ENCODE data around the gene ROR2.
"Not testable (repeated sequence)": the region's sequence is repeated elsewhere in the genome, so short reads cannot be mapped to it uniquely, and the experiment has no call there.

Gene ROR2

DNA sequence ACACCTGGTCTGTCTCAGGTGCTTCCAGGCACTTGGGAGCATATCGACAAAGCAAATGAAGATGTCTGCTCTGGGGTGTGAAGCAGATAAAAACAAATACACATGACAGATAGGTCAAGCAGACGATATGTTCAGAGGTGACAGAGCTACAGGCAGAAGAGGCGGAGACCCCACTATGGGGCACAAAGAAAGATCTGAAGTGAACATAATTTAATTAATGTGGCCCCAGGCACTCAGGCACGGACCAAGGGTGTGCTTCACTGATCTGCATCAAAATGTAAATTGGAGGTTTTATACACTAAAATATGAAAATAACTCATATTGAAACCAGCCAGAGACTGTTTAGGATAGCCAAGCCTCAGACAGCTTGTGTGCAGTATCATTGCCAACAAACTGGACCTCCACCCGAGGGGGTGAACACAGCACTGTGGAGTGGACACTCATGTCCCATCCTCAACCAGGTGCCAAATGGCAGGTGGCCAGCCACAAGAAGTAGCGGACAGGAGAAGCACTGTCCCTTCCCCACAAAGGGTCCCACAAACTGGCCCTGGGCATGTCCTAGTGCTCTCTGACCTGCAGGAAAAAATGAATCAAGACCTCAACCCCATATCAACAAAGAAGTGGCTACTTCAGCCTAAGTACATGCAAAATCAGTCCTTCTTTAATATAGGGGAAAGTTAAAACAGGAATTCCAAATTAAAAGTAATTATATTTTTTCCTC, 29.2 kb downstream of the ROR2 start:
- no peak for DNase-seq

DNA sequence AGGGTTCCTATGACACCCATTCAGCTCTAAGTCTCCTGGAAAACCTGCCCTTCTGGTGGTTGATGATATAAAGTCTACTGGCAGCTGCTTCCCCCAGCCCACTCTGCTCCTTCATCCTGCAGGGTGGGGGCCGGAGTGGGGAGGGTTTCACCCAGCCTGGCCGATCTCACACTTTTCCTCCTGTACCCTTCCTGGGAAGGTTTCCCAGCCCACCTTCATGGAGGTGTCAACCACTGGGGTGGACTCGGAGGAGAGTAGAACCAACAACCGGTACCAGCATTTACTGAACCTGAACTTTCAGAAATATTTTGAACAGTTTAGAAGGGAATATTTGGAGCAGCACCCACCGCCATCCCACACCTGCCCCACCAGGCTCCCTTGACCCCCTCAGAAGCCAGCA, 30.4 kb downstream of the ROR2 start:
- no peak for DNase-seq

DNA sequence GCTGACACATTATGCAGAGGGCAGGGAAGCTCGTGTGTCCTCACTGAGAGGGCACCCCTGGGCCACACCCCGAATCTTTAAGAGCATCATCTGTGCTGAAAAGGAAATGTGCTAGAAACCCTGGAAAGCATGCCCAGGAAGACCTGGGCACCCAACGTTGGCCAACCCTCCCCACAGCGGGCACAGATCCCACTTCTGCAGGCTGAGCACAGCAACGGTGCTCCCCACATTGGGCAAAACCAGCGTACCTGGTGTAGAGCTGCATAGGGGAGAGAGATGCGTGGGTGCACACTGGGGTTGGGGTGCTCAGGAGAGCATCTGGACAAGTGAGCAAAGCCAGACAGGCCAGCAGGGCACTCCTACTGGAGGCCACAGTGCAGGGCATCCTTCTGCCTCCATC, 32.6 kb downstream of the ROR2 start:
- no peak for DNase-seq

DNA sequence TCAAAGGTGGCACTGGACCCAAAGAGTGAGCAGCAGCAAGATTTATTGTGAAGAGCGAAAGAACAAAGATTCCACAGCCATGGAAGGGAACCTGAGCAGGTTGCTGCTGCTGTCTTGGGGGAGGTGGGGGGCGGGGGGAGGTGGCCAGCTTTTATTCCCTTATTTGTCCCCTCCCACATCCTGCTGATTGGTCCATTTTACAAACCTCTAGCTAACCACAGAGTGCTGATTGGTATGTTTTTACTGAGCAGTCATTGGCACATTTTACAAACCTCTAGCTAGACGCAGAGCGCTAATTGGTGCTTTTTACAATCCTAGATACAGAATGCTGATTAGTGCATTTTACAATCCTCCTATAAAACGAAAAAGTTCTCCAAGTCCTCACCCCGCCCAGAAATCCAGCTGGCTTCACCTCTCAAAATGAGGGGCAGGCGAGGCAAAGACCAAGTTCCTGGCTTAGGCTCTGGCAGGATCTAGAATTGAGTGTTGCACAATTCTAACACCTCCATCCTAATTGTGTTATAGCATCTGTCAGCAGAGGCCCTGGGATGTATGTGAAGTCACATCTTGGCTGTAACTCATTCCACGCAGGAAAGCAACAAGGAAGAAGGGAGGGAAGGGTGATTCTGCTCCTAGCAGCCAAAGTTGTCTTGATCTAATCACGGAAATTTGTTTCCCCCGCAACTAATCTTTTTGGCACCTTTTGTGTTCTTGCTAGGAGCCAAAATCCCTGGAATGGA, 34.3 kb downstream of the ROR2 start:
- no peak for DNase-seq

DNA sequence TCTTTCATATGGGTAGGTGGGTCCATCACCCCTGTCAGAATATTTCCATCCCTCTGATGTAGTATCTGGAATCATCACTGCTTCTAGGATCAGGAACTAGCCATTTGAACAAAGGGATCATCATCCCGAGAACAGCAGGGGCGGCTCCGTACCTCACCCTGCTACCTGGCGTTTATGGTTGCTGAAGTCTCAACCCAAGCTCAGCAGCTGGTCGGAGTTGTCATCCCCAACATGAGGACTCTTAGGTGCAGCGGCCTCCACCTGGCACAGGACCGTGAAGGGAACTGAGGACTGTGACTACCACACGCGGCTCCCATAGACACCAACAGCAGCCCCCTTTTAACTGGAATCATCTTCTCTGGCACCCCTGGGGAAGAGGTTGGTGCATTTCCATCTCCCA, 35.1 kb downstream of the ROR2 start:
- no peak for DNase-seq

DNA sequence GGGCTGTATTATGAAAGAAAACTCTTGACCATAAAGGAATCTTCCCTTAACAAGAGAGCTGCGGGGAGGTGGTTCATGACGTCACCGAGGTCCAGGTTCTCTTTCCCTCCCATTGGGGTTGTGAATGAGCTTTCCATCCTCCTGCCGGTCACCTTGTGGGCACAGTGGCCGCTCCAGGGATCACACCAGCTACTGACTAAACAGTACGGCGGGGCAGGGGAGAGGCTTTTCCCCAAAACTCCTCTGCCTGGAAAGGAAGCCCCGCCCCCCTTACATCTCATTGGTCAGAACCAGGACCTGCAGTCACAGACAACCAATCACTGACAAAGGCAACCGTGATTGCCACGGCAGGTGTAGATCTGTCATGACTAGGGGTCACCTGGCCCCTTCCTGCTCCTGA, 35.6 kb downstream of the ROR2 start:
- DNase-seq, result no peak

DNA sequence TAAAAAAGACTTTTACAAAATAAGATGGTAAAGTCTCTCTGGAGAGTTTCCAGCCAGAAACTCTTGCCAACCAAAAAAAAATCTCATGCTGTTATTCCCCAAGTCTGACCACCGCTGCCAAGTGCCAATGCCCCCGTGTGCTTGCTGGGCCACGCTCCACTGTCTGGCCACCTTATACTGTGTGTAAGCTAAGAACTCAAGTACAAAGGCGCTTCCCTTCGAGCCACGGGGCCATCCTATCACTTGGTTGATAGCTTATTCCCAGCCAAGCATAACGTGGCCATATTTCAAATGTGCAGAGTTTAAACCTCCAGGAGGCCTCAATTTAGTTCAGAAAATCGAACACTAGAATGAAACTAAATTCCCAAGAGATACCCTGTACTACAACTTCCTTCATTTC, 36.0 kb downstream of the ROR2 start:
- no peak for DNase-seq

DNA sequence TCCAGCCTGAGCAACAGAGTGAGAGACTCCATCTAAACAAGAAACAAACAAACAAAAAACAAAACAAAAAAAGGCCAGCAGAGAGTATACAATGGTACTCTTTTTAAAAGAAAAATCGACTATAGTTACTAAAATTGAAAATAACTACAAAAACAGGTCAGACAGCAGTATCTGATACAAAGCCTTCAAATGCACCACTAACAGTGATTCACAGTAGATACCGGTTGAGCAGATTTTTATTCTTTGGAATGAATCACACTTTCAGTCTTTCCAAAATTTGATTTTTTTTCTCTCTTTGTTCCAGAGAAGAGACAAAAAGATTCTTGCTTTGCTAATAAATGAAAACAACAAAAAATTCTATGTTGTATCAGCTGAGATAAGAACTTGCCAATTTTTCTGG, 36.9 kb downstream of the ROR2 start:
- DNase-seq, result no peak

DNA sequence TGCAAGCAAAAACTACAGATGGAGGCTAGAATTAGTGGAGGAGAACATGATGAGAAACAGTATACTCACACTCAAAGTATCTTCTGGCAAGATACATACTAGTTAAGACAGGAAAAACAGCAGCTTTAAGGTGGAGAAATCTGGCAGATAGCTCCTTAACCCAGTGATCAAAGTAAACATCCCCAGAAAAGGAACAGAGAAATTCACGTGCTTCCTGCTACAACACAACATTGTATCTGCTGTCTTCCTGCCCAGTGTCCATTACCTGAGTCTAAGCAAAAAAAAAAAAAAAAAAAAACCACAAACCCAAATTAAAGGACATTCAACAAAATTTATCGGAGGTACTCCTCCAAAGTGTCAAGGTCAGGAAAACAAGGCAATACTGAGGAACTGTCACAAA, 38.4 kb downstream of the ROR2 start:
- no peak for DNase-seq

DNA sequence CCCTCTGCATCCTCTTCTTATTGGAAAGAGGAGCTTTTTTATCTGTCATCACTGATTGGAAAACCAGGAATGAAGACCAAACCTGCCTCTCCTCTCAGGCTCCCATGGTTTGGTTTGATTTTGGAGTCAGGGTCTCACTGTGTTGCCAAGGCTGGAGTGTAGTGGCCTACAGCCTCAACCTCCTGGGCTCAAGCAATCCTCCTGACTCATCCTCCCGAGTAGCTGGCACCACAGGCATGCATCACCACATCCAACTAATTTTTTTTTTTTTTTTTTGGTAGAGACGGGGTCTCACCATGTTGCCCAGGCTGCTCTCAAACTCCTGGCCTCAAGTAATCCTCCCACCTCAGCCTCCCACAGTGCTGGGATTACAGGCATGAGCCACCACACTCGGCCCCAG, 40.8 kb downstream of the ROR2 start:
- not testable (repeated sequence) for DNase-seq

DNA sequence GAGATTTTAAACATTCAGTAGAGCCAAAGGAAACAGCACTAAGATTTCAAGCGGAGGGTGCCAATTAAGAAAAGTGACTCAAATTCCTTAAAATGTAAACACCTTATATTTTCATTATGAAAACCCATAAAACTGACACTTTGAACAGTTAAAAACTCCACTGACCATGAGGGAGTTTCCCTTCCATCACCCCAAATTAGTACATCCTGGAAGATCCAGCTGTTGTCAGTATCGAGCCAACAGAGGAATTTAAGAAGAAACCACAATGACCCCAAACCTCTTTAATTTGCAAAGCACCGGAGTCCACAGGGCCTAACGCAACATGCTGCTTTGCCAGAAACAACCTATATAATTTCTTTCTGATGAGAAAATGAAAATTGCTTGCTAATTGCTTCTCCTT, 41.3 kb downstream of the ROR2 start:
- DNase-seq, result no peak

DNA sequence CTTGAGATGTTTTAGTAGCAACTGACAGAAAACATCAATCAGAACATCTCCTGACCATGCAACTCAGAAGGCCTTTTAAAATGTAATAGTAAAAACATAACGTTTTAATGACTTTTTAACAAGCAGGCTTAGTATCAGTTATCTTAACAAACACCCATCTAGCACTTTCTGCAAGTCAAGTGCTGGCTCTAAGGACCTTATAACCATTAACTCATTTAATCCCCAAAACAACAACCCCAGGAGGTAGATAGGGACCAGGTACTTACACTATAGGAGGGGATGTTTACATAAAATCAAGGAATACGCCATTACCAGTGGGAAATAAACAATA, 41.8 kb downstream of the ROR2 start:
- no peak for DNase-seq

DNA sequence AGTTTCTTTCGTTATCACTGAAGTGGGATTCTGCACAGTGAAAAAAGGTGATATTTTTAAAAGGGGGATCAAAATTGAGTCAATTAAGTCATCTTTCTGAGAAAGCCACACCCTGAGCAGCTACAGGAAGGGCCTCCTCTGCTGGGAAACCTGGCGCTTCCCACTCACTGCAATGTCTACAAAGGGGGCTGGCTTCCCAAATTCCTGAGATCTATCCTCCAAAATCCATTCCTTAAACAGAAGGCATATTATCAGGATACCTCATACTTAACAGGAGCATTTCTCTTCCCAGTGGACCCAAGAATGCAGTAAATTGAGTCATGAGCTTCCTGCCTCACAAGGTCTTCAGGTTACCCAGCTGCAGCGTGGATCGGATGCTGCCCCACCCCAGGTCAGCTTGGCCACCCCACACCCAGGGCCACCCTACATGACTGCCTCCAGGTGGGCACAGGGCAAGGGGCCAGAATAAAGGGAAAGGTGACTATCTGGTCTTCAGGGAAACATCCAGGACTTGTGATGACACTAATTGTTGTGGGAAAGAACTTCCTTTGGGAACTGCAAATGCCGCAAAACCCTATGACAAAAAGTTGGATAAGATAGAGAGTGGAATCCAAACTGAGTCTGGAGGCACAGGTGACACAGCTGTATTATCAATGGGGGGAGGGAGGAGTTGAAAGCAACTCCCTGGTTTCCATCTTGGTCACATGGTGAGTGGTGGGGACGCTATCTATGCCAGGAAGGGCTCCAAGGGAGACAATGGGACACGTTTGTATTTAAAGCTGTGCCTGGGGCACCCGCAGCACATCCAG, 42.3 kb downstream of the ROR2 start:
- no peak for DNase-seq

DNA sequence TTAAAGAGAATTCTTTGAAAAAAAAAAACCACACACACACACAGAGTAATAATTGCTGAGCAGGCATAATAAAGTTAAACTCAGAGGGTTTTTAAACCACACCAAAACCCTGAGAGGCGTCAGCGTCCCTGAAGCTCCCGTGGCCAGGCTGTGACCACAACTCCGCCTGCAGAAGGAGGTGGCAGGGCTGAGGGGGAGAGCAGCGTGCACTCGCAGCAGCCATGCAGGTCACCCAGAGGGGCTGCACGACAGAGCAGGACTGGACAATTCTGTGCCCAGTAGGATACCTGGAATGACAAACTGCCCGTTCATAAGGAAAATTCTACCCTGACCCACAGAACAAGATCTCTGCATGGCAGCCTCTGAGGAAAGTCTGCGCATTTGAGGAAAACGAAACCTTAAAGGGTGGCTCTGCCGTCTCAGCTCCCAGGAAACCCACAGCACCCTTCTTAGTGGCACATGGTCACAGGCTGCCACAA, 44.0 kb downstream of the ROR2 start:
- no peak for DNase-seq

DNA sequence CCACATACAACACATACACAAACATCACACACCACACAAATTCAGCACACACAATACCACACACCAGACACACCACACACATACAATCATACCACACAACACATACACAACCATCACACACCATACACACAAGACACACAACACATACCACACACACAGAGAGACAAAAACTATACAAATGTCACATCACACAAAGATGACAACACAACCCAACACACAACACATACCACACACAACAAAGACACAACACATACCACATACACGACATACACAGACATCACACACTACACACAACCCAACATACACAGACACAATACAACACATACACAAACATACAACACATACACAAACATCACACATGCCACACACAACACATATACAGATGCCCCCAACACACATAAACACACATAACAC, 44.8 kb downstream of the ROR2 start:
- no peak for DNase-seq

DNA sequence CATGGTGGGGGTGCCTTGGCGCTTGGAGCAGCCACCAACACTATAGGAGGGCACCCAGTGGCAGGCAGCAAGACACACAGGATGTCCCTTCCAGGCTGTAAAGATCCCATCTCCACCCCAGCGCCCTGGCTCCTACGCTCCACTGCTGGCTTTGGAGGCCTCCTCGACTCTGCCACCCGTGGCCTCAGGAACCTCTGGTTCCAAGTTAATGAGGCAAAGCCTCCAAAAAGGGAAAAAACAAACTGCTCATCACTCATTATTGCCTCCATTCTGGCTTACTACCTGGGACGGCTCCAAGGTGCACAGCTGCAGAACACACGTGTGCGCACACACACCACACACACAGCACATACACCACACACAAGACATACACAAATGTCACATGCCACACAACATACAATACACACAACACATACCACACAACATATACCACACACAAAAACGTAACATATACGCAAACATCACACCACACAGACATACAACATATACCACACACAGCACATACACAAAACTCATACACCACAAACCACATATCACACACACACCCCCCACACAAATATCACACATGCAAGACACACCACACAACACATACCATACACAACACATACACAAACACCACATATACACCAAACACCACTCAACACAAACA, 45.3 kb downstream of the ROR2 start:
- no peak for DNase-seq

DNA sequence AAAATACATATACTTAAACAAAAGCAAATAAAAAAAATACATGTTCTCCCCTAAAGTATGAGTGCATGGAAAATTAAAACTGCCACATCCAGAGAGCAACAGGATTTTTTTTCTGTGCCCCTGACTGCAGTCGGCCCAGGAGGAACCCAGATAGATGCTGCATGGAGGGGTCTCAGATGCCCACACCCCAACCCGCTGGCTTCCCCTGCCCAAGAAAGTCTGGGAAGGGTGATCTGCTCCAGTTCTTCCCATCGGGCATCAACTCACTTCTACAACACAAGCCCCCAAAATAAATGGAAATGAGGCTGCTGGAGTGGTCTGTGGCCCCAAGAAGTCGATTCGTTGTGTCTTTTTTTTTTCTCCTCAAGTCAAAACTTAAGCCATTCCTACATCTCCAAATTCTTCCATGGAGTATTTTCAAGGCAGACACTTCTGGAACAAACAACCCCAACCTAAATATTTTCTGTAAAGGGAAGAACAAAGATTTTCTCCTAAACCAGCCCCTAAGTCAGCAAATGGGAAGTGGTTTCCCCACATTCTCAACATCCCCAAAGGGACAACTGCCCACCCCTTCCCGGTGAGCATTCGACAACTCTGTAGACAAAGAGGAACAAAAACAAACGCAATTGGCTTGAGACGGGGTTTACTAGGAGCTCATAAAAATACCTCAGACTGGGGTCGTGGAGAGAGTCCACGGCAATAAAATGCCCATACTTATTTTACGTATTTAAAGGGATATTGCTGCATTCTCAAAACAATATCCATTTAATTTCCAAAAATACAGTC, 46.7 kb downstream of the ROR2 start:
- no peak for DNase-seq

DNA sequence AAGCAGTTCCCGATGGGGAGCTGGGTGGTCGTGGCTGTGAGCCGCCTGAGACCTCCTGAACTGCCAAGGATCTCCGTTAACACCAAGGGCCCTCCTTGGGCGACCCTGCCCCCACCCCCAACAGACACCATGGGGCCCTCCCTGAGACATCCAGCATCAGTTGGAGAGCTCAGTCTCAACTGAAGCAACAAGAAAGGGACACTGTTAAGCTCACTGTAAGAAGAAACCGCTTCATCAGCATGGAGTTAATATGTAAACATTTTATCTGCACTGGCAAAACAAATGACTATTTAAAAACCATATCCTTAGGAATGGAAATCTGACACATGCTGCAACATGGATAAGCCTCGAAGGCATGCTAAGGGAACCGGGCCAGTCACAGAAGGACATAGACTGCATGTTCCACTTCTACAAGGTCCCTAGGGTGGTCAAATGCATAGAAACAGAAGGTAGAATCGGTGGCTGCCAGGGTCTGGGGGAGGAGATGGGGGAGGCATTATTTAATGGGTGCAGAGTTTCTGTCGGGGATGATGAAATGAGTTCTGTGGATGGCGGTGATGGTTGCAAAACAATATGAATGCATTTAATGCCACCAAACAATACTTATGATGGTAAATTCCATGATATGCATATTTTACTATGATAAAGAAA, 47.4 kb downstream of the ROR2 start:
- DNase-seq, result no peak

DNA sequence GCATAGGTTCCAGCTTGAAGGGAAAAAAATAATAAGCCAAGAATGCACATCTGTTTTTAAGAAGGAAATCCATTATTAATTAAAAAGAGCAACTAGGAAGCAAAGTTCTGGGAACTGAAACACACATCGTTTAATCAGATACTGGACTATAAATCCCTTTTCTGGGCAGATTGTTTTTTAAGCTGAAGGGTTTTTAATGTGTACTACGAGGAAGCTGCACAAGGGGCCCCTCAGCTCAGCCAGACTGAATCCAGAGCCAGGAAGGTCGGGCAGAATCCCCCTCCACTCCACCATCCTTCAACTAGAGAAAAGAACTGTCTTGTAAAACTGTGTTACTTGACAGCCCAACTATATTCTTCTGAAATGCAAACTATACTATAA, 49.2 kb downstream of the ROR2 start:
- DNase-seq, result no peak

DNA sequence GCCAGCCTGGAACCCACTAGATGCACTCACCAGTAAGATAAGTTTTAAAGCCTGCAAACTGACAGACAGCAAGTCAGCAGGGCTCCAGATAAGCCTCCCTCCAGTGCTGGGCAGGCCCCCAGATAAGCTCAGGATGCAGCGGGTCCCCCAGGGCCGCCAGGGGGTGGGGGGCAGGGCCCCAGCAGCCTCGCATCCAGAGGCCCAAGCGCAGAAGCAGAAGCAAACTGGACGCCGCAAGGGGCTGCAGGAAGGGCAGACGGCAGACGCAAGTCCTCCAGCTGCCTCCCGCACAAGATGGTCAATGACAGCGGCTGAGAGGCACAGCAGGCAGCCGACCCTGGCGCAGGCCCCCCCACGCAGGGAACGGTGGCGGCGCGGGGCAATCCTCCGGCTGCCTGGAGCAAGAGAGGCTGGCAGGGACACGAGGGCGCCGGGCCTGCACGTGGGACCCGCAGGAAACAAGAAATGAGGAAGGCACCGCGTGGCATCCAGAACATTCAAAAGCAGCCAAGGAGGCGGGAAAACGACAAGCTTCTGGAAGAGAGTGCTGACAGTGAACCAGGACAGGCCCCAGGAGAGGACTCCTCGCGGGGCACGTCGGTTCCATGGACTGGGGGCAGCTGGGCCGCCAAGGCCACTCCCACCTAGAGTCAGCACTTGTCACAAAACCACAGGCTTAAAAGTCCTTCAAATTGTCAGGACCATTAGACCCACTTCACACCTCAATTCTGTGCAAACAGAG, 49.8 kb downstream of the ROR2 start:
- DNase-seq, result no peak

DNA sequence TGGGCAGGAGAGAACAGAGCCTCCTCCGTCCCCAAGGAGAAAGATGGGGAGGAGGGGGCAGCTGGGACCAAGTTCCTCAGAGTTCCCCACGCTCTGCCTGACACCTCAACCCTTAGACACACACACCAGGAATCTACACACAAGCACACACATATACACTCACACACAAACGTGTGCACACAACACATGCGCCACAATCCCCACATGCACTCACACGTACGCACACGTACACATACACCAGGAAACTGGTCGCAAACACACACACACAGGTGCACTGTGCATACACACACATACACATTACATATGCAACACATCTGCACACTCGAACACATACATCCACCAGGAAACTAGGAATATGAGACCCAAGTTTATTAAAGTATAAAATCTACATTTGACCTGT, 50.4 kb downstream of the ROR2 start:
- DNase-seq, result no peak

DNA sequence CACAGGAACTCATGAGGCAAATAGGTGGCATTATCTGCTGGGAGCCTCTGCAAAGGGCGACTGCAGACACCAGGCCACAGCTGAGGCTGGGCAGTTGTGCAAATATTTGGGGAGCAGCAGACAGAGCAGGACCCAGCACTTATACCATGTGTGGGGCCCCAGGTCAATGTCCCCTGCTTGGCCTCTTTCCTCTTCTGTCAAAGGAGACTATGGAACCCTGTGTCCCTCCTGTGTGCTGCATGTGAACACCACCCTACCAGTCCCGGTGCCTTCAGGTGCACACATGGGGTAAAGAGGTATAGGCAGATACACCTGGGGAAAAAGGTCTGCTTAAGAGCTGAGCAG, 50.8 kb downstream of the ROR2 start:
- no peak for DNase-seq
